Measurements from ENCODE around the gene CNKSR3.
A peak's percentile ranks its signal among the peaks of the same experiment; 100 is the strongest.

CNKSR3 gene

DNA sequence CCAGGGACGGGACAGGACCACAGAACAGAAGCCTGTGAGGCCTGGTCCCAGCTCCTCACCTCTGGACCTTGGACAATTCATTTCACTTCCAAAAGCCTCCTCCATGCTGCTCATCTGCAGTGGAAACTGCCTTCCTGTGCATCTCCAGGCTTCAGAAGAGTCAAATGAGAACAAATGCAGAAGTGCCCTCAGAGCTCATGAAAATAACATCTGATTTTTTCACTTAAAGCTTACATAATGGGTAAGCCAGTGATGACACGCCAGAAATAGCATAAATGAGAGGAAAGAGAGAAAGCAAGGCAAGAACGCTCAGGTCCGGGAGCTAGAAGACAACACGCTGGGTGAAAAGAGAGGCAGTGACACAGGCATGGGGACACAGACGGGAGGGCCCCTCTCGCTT lies 7.9 kb downstream of the CNKSR3 start:
- DNase-seq (ENCODE audit: low spot score): no peak

DNA sequence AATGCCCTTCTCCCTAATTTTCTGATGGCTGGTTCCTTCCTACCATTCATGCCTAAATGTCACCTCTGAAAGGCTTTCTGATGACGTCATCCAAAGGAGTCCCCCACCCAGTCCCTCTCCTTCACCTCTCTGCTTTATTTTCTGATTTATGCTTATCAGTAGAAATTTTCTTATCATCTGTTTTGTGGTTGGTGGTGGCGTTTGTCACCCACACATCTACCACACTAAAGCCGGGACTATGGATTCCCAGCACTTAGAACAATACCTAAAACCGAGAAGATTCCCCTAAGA lies 9.0 kb downstream of the CNKSR3 start:
- DNase-seq (ENCODE audit: low spot score): no peak

DNA sequence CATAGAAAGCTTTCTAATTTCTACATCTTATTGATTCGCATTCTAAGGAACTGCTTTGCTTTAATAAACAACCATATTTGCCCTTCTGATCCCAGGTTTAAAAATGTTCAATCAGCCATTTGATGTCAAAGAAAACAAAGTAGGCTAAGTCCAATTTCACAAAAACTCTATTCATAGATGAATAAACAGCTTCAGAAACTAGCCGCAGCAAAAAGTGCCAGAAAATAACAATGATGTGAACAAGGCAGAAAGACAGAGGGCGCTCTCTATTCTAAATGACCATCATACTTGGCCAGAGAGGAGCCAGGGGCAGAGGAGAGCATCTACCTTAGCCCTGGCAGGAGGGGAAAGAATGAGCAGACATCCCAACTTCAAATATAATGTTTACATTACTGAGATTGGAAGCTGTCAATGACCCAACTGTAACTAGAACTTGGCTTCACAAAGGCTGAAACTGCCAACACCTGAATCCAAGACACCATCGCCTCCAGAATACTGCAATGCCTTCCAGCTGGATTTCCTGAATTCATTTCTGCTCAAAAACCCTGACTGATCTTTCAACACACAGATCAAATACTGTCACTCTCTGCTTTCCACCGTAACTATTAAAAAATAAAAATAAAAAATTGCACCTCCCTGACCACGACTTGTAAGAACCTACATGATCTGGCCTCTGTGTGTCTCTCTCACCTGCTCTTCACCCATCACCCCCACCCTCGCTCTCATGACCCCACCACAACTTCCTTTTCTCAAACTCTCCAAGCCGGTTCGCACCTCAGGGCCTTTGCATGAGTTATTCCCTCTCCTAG lies 9.5 kb downstream of the CNKSR3 start:
- DNase-seq (ENCODE audit: low spot score): no peak

DNA sequence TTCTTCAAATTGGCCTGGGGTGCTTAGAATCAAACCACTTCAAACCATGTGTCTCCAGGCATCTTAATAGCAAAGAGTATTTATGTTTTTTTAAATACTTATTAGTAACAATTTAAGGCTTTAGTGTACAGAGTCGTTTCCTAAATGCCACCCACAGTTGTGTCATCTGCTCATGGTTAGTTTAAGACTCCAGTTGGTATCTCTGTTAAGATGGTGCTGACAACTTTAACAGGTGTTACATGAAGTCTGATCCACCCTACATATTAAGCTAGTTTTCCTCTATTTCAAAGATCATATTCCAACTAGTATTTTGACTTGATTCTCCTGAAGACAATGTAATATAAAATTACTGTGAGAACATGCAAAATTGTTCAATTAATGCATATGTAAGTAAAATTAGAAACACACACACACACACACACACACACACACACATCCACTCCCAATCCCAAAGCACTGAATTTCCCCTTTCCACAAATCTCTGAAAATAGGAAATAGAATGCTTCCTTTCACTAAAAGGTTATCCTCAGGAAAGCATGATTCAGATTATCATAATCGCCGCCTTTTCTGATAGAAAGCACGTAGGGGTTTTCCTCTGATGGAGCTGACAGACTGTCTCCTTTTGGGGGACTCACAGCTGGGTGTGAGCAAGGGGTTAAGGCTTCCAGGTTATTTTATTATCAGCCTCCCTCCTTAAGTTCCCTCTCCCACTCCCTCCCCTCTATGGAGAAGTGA lies 10.5 kb downstream of the CNKSR3 start:
- DNase-seq (ENCODE audit: low spot score): no peak

DNA sequence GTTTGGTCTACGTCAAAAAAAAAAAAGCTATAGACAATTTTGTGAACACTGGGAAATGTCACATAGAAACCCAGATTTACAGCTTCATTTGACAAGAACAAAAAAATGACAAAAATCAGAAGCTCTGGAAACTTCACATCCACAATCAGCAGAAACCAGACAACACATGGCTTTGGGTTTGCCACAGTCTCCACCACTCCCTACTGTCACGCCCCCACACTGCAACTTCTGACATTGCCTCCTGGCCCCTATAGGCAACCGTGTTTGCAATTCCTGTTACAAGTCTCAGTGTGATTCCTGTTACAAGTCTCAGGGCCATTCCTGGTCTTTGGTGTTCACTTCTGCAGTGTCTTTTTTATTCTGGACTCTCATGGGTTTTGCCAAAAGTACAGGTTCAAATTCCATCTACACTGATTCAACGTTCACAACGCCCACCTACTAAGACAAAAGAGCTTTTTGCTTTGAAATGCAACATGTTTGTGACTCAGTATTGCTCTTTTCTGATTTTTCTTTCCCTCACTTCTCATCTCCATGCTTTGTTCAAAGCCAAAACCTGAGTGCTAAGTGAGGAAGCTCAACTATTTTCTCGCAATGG lies 12.0 kb downstream of the CNKSR3 start:
- DNase-seq (ENCODE audit: low spot score): no peak

DNA sequence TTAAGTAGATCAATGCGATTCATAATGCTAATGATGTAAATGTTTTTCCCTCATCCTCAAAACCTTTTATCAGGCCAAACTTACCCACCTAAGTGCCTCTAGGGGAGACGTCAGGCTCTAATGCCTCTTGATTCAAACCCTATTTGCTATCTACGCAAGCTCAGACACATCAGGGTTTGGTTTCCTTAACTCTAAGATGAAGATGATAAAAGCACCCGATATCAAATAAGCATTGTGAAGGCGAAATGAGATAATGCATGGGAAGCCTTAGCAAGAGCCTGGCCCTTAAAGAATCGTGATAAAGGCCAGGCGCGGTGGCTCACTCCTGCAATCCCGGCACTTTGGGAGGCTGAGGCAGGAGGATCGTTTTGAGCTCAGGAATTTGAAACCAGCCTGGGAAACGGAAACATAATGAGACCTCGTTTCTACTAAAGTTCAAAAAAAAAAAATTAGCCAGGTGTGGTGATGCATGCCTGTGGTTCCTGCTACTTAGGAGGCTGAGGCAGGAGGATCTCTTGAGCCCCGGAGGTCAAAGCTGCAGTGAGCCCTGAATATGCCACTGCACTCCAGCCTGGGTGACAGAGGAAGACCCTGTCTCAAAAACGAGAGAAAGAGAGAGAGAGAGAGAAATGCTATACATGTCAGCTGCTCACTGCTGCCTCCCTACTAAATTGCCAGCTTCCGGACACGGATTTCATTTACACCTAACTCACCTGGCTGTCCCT lies 13.5 kb downstream of the CNKSR3 start:
- no peak for DNase-seq (ENCODE audit: low spot score)

DNA sequence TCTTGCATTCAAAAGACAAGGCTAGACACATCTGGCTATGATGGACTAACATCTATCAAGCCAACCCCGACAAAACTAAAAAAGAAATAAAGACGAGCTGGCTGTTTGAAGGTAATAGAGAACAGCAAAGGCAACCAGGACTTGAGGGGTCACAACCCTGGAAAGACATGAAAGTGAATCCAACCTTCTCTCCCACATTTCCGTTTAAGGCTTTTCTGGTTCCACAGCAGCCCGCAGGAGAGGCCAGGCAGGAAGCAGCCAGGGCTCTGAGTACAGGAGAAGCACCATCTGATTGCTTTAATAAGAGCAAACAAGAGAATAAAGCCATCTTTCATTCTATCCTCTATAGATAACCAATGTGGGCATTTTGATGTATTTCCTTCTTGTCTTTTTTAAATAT lies 14.3 kb downstream of the CNKSR3 start:
- no peak for DNase-seq (ENCODE audit: low spot score)

DNA sequence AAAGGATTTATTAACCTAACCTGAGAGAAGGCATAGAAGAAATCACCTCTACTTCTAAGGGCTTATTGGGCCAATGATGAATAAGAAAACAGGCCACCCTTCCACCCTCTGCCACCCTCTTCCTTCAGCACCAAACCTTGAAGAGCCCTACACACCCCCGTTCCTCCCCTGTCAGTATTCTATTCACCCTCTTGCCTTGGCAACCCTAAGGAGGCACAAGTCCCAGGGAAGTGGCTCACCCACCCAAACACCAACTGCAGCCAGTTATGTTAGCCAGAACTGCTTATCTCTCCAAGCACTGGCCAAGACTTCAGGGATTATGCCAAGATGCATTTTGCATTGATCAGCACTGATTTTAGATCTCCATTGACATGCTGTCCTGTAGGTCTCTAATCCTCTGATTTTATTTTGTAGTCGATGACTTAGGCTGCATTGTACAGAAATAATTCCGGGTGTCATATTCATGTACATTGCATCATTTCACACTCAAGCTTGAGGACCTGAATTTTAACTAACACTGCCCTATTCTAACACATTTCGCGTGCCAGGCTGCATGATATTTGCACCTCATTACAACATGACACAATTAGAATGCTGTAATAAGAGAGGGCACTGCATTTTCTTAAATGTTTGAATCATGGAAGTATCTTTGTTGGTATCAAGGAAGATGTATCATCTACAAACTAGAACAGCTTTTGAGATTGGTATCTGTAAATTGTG lies 15.7 kb downstream of the CNKSR3 start:
- no peak for DNase-seq (ENCODE audit: low spot score)

DNA sequence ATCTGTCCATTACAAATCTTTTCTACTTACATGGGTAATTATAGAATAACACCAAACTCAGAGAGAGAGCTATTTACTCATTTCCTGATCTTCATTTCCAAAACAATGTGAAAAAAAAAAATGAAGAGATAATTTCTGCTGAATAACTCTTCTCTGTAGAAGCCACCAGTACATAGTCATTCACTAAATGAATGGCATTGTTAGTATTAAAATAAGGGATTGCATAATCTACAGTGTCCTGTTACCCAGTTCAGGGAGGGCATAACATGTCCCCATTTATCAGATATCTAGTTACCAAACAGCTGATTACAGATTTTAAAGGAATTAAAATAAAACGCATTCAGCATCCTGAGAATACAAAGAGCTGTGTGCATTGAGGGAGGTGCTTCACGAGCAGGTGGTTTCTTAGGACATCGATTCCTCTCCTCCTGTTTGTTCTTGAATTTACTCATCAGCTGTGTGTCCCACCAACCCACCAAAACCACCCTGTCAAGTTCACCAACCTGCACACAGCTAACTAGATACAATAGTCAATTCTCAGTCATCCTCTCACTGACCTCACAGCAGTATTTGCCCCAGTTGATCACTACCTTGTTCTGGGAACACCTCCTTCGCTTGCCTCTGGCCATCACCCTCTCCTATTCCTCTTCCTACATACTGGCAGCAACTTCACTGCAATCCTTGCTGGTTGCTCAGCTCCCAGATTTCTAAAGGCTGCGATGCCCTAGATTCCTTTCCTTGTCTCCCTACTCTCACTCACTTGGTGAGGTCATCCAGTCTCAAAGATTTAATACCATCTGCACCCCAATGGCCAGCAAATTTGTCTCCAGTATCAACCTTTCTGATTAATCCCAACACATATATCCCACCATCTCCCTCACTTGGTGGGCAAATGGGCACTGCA lies 18.7 kb downstream of the CNKSR3 start:
- peak; percentile 38 for DNase-seq (ENCODE audit: low spot score)

DNA sequence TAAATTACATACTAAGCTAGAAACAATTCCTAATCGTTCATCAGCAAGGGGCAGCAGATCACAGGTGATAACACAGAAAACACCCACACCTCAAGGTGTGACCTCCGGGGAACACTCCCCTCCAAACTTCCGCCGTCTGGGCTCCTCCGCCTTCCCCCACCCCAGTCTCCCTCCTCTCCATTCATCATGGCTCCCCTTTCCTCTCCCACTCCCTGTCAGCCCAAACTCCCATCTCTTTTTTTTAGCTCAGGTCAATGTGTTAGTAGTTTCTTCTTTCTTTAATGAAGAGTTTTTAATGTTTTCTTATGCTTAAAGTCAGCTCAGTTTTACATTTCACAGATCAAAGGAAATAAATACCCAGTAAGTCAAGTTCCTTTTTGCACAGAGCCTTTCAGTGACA lies 20.7 kb downstream of the CNKSR3 start:
- no peak for DNase-seq (ENCODE audit: low spot score)

DNA sequence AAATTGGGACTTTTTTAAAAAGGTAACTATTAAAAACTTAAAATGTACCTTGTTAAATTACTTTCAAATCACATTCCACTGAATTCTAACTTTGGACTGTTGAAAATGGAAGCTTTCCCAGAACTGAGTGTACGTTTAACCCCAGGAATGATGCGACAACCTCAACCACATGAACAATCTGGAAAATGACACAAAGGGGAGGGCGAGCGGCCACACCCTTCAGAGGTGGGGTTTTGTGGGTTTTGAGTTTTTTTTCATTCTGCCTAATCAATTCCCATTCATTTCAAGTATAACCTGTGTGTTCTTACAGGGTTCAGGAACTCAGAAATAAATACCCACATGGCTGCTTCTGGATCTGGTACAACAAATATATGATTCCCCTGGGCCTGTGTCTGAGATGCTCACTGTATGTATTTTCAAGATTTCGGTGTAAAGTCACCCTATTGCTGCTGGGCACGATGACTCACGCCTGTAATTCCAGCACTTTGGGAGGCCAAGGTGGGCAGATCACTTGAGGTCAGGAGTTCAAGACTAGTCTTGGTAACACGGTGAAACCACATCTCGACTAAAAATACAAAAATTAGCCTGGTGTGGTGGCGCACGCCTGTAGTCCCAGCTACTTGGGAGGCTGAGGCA lies 21.6 kb downstream of the CNKSR3 start:
- peak; percentile 66 for DNase-seq (ENCODE audit: low spot score)

DNA sequence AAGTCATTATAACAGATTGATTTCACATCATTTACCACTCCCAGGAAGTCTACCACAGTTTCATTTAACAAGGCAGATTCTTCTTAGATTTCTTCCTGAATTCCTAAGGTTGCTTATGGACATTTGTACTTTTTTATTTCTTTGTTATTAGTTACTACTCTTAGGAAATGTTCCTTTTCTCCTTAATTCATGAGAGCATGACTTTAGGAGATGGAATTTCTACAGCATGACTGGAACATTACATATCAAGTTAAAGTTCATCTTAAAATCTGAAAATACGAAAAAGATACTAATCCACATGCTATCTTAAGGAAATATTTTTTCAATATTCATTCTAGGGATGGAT lies 22.3 kb downstream of the CNKSR3 start:
- no peak for DNase-seq (ENCODE audit: low spot score)

DNA sequence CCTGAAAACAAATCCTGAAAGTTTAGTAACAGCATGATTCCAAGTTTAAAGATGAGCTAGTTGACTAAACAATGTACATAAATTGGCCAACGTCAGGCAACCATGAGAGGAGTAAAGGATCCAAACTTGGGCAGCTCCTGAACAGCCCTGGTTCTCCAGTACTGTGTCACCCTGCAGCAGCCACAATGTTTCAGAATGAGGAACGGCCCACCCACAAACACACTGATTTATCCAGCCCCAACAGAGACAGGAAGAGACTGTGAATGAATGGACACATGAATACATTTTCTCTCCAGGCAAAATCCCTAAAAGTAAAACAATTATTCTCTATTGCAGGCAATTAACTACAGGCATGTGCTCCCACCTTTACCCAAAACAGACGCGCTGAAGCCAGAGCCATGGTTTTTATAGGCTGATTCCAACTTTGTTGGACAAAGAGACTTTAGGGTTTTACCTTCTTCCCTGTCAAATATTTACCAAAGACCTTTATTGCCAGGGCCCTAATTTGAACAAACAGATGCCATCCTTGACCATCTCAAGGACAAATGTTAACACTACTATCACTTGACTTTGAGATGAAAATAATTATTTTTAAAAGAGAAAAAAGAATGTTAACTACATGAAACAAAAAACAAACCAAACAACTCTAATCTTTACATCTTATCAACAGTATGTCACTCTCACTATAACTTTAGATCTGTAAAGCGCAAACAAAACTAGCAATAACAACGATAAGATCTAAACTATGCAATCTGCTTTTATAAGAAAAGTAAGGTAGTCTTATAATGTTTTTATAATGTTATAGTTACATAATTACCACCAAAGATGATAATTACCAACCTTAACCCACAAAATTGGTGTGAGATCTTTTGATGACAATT lies 22.9 kb downstream of the CNKSR3 start:
- DNase-seq (ENCODE audit: low spot score): no peak

DNA sequence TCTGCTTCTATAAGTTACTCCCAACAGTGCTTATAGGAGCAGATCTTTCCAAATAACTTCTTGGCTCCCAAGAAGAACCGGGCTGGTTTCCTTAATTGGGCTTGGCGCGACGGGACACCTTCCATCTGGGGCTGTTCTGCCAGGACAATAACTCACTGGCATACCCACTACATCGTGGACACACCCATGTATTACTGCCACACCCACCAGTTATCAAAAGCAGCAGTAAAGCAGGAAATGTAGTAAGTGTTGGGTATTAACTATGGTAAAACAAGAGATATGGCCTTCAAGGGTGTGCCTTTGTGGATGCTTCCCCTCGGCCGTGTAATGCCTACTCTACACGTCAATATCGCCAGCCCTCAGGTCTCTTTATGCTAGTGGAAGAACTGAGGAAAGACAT lies 24.7 kb downstream of the CNKSR3 start:
- DNase-seq (ENCODE audit: low spot score): no peak

DNA sequence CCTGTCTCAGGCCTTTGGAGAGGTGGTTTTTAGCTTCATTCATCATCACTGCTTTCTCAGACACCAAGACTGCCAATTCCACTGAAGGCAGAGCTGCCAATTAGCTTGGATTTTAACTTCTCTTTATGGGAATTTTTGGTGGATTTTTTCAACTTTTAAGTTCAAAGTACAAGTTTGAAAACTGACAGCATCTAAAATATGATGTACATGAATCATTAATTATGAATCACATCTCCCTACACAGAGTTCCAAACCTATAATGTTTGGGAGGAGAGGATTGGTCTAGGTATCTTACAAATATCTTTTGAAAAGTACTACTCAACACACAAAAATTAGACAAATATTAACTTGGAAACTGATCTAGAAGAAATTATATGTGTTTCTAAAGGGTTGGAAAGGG lies 25.5 kb downstream of the CNKSR3 start:
- DNase-seq (ENCODE audit: low spot score): no peak

DNA sequence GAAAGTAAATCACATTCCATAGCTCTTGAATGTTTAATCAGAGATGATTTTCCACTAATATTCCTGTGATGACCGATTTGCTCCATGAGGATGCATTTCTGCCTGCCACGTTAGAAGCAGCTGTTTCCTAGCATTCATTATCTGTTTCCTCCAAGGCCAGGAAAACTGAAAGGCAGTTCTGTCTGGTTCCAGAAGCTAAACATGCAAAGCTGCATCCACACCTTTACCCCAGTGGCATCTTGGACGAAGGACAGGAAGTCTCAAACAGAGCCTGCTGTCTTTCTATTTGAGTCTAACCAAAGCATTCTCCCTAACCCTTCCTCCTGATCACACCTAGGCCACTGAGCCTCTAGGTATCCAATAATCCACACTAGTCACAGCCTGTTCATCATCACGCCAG lies 27.6 kb downstream of the CNKSR3 start:
- DNase-seq (ENCODE audit: low spot score): no peak

DNA sequence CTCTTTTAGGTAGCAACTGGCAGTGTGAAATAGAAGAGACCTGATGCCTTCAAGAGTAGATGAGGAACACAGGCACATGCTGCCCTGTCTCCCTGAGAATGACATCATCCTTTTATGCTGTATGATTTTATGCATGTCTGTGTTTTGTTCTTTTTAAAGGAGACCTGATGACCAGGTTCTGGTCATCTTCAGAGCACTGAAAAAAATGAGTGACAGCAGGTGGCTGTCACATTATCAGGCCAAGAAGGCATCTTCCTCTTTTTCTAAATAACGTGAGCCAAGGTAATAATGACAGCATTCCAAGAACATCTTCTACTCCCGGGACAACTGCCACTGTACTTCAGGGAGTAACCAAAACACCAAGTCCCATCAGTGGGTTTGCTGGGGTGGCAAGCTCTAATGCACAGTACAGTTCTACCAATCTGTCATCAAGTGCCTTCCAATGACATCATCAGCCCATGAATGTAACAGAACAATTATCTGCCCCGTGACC lies 28.9 kb downstream of the CNKSR3 start:
- no peak for DNase-seq (ENCODE audit: low spot score)

DNA sequence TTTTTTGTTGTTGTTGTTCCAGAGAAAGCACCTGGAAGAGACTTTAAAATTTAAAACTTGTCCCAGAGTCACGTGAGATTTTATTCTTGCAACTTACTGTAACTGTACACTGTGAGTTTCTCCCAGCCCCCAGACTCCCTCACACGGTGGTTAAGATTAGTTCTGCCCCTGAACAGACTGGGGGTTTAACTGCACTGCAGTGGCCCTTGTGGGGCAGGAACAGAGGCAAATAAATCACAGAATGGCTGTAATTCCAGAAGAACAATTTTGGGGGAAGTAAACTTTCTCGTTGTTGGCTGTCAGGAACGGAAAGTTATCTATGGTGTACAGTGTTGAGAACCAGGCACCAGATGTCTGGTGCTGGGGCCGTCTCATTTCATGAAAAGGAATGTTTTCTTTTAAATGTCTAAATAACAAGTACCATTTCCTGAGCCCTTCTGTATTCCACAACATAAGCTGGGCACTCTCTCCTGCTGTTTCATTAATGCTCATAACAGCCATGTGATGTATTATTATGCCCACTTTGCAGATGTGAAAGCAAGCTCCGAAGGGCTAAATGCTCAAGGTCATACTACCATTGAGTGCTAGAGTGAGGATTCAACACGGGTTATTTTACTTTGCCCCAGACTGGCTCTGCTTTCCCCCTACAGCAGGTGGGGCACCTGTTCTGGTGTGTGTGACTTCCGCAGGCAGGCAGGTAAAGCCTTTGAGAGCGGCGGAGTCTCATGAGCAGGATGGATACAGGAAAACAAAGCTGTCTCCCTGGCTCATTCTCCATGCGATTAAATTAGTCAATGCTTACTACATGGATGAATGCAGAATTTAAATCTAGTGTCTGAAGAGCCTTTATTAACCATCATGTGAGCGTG lies 30.5 kb downstream of the CNKSR3 start:
- DNase-seq (ENCODE audit: low spot score): peak; percentile 37

All from GM03348 (cell line).